Measurements from ENCODE around the gene SHISA9. TPM values are rescaled to one million over a fixed set of nuclear protein-coding genes. Genes with fewer than 3 reads are reported as not detected.

SHISA9 gene
- total and polyA plus RNA-seq, 8 donors = 0.15 to 1.3 (median 0.38) TPM; not detected in 4

DNA sequence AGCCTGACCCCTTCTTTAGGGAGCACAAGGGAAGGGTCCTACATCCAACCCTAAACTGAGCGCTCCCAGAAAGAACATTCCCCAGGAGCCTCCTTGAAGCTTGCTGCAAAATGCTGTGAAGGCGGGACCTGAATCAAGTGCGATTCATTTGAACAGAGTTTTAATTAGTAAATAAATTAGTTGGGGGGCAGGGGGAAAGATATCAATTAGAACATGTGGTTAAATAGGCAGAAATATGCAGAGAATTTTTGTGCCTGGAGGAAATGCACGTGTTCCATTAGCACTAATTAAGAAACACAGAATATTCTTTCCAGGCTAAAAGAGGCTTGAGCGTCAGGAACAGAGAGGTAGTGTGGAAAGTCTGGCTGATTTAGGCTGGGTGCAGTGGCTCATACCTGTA lies 38.5 kb upstream of the SHISA9 start:
- H3K9me3 ChIP-seq = no peaks in the 10 kb centered on the region
- no peak for TF ChIP-seq POLR2AphosphoS5 (IDR thresholded peaks at IDR 0.05)
- no peak for TF ChIP-seq POLR2A (IDR thresholded peaks at IDR 0.05)
- TF ChIP-seq, protein P1, sequence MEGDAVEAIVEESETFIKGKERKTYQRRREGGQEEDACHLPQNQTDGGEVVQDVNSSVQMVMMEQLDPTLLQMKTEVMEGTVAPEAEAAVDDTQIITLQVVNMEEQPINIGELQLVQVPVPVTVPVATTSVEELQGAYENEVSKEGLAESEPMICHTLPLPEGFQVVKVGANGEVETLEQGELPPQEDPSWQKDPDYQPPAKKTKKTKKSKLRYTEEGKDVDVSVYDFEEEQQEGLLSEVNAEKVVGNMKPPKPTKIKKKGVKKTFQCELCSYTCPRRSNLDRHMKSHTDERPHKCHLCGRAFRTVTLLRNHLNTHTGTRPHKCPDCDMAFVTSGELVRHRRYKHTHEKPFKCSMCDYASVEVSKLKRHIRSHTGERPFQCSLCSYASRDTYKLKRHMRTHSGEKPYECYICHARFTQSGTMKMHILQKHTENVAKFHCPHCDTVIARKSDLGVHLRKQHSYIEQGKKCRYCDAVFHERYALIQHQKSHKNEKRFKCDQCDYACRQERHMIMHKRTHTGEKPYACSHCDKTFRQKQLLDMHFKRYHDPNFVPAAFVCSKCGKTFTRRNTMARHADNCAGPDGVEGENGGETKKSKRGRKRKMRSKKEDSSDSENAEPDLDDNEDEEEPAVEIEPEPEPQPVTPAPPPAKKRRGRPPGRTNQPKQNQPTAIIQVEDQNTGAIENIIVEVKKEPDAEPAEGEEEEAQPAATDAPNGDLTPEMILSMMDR (IDR thresholded peaks at IDR 0.05) = no peak
- no peak for TF ChIP-seq EP300 (IDR thresholded peaks at IDR 0.05)
- H3K27ac ChIP-seq = no peak overlapping the region
- H3K36me3 ChIP-seq = no peaks in the 10 kb centered on the region
- intact Hi-C loops (cut with DNase I; ENCODE audit: low total_unique reads) = no loop called here
- H3K4me3 ChIP-seq = no peak overlapping the region
- DNase-seq = no peak
- H3K27me3 ChIP-seq = peaks cover 0 to 10% (median 0%) of the 10 kb centered on the region in 3 donors
- WGBS, 5 donors = 79 to 85% (median 83%) methylated on average over 5 of the region's 5 CpGs
- H3K4me1 ChIP-seq = no peaks in the 10 kb centered on the region

DNA sequence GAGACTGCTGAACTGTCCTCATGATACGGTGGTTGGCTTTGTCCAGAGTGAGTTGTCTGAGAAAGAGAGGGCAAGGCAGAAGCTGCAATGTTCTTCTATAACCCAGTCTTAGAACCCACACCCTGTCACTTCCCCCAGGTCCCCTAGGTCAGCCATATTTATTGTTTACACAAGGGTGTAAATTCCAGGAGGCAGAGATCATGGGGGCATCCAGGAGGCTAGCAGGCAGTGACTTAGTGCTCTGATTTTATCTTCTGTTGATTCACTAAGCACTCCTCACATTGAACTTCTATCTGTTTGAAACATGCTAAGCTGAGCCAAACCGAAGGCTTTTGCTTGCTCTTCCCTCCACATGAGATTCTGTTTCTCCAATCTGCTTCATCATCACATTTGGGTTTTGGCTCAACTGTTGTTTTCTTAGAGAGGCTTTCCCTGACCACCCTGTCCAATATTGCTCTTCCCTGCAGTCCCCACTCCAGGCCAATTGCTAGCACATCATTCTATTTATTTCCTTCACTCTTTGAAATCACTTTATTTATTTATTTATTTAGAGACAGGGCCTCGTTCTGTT lies 34.3 kb upstream of the SHISA9 start:
- H3K9me3 ChIP-seq = peaks cover 0 to 11% (median 7%) of the 10 kb centered on the region in 4 donors
- no peak overlapping the region for H3K27ac ChIP-seq
- no peak for DNase-seq
- H3K36me3 ChIP-seq = no peaks in the 10 kb centered on the region
- peaks cover 0 to 12% (median 0%) of the 10 kb centered on the region in 3 donors for H3K27me3 ChIP-seq
- H3K4me1 ChIP-seq = no peaks in the 10 kb centered on the region
- H3K4me3 ChIP-seq = no peak overlapping the region
- WGBS, 5 donors = 56 to 78% (median 68%) methylated on average over 3 of the region's 3 CpGs
- intact Hi-C loops (cut with DNase I; ENCODE audit: low total_unique reads) = no loop called here
- TF ChIP-seq EP300 (IDR thresholded peaks at IDR 0.05) = no peak

DNA sequence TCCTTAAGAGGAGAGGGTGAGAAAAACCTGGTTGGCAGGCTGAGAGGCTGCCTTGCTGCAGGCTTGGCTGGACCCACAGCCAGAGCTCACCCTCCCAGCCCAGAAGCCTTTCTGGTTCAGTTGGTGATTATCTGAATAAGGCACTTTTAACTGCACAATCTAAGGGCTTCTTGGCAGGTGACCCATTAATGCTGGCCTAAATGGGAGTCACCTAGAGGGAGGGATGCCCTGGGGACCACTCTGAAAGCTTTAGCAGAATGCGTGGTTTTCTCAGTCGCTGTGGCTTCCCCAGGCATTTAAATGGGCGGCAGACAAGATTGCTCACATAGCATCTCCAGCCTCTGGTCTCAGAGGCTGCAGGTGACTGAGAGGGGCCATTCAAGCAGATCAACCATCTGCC lies 33.2 kb upstream of the SHISA9 start:
- Histone ChIP-seq H3K36me3 (no peaks in the 10 kb centered on the region), H3K4me1 (no peaks in the 10 kb centered on the region), H3K27ac (no peak overlapping the region), H3K27me3 (peaks cover 0 to 12% (median 0%) of the 10 kb centered on the region in 3 donors), H3K9me3 (peaks cover 0 to 11% (median 7%) of the 10 kb centered on the region in 4 donors), H3K4me3 (no peak overlapping the region)
- DNase-seq = no peak
- 66 to 83% (median 76%) methylated on average over 3 of the region's 3 CpGs for WGBS, 5 donors
- intact Hi-C loops (cut with DNase I; ENCODE audit: low total_unique reads) = no loop called here
- TF ChIP-seq POLR2A (IDR thresholded peaks at IDR 0.05) = no peak
- TF ChIP-seq EP300 (IDR thresholded peaks at IDR 0.05) = no peak
- TF ChIP-seq, protein P1 (IDR thresholded peaks at IDR 0.05) = no peak
- no peak for TF ChIP-seq POLR2AphosphoS5 (IDR thresholded peaks at IDR 0.05)

DNA sequence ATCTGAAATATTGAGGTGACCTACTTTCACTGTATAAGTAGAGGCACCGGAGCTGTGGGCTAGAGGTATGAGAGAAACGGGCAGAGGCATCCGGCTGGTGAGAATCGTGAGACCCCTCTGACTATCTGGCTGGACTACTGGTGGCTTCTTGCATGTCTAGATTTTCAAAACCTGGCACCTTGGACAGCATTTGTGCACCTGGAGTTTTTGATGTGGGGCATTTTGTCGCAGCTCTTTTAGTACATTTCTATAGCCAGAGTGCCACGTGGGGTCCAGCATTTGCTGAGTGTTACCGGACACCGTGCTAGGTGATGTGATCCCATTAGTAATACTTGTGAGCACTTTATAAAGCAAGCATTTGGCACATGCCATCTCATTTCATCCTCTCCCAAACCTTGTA lies 32.6 kb upstream of the SHISA9 start:
- no peaks in the 10 kb centered on the region for H3K4me1 ChIP-seq
- H3K9me3 ChIP-seq = peaks cover 0 to 11% (median 7%) of the 10 kb centered on the region in 4 donors
- WGBS, 5 donors = 81 to 88% (median 84%) methylated on average over 8 of the region's 8 CpGs
- no peak for DNase-seq
- no peaks in the 10 kb centered on the region for H3K36me3 ChIP-seq
- TF ChIP-seq EP300 (IDR thresholded peaks at IDR 0.05) = no peak
- no peak for TF ChIP-seq POLR2AphosphoS5 (IDR thresholded peaks at IDR 0.05)
- no peak for TF ChIP-seq POLR2A (IDR thresholded peaks at IDR 0.05)
- TF ChIP-seq, protein P1 (IDR thresholded peaks at IDR 0.05) = no peak
- H3K27ac ChIP-seq = no peak overlapping the region
- intact Hi-C loops (cut with DNase I; ENCODE audit: low total_unique reads) = no loop called here
- no peak overlapping the region for H3K4me3 ChIP-seq
- peaks cover 0 to 12% (median 0%) of the 10 kb centered on the region in 3 donors for H3K27me3 ChIP-seq

DNA sequence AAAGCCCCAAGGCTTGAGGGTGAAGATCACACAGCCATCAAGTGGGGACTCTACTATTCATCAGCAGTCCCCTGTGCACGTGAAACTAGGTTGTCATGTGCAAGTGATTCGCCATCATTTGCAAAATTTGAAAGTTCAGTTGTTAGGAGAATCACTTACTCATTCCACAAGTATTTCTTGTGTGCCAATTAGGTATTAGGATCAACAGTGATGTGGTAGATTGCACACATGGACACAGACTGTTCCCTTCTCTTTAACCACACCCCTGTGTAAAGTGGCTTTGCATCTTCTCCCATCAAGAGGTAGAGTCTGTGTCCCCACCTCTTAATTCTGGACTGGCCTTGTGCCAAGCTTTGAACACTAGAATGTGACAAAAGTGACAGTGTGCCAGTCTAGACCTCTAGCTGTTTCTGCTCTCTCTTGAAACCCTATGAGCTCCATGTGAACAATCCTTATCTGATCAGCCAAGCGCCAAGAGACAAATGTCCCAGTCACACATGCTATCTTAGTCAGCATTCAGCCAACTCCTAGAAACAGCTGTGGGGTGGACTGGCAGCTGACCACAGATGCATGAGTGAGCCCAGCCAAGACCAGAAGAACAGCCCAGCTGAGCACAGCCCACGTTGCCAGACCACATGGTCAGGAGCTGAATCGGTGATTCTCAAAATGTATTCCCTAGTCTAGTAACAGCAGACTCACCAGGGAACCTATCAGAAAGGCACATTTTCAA lies 31.5 kb upstream of the SHISA9 start:
- DNase-seq = no peak
- H3K36me3 ChIP-seq = no peaks in the 10 kb centered on the region
- H3K27me3 ChIP-seq = peaks cover 0 to 6% (median 0%) of the 10 kb centered on the region in 3 donors
- H3K4me3 ChIP-seq = no peak overlapping the region
- WGBS, 5 donors = 76 to 80% (median 79%) methylated on average over 5 of the region's 5 CpGs
- no peaks in the 10 kb centered on the region for H3K4me1 ChIP-seq
- intact Hi-C loops (cut with DNase I; ENCODE audit: low total_unique reads) = no loop called here
- TF ChIP-seq, protein P1 (IDR thresholded peaks at IDR 0.05) = no peak
- TF ChIP-seq POLR2AphosphoS5 (IDR thresholded peaks at IDR 0.05) = no peak
- H3K27ac ChIP-seq = no peak overlapping the region
- H3K9me3 ChIP-seq = peaks cover 0 to 11% (median 7%) of the 10 kb centered on the region in 4 donors

All from stomach (tissue), 9 donors.